Measurements from ENCODE around the gene GAB1. TPM values are rescaled to one million over a fixed set of nuclear protein-coding genes. Genes with fewer than 3 reads are reported as not detected.

GAB1 gene
- total and polyA plus RNA-seq, 4 donors, result 6.4 to 138 (median 22.6) TPM

DNA sequence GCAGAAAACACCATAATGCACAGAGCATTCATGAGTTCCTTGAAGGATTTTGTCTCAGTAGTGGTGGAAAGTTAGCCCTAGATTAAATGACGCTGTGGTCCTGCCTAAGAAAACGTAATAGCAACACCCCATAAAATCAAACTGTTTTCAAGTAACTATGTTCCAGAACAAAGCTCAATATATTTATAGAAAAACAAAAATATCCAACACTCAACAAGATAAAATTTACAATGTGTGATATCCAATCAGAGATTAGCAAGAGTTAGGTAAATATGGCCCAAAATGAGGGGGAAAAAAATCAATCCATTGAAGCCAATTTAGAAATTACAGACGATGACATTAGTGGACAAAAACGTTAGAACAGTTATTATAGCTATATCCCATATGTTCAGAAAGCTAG lies 9.9 kb upstream of the GAB1 start:
- Histone ChIP-seq H3K9me3 (ENCODE audit: control insufficient read depth in 4 of 4, insufficient read depth in 3 of 4, low read length in 3 of 4) (no peaks in the 10 kb centered on the region), H3K4me1 (ENCODE audit: control insufficient read depth in 5 of 5, insufficient read depth in 5 of 5, low read length in 5 of 5) (no peaks in the 10 kb centered on the region), H3K4me3 (no peak overlapping the region), H3K27me3 (ENCODE audit: control insufficient read depth in 3 of 3, insufficient read depth in 3 of 3, low read length in 2 of 3) (no peaks in the 10 kb centered on the region), H3K9ac (ENCODE audit: insufficient read depth in 1 of 2, low read length in 2 of 2) (no peak overlapping the region), H3K27ac (ENCODE audit: low read depth in 1 of 2, low read length in 1 of 2) (no peak overlapping the region), H3K36me3 (ENCODE audit: control insufficient read depth in 4 of 4, insufficient read depth in 4 of 4, low read length in 4 of 4) (no peaks in the 10 kb centered on the region)
- TF ChIP-seq, protein P1, sequence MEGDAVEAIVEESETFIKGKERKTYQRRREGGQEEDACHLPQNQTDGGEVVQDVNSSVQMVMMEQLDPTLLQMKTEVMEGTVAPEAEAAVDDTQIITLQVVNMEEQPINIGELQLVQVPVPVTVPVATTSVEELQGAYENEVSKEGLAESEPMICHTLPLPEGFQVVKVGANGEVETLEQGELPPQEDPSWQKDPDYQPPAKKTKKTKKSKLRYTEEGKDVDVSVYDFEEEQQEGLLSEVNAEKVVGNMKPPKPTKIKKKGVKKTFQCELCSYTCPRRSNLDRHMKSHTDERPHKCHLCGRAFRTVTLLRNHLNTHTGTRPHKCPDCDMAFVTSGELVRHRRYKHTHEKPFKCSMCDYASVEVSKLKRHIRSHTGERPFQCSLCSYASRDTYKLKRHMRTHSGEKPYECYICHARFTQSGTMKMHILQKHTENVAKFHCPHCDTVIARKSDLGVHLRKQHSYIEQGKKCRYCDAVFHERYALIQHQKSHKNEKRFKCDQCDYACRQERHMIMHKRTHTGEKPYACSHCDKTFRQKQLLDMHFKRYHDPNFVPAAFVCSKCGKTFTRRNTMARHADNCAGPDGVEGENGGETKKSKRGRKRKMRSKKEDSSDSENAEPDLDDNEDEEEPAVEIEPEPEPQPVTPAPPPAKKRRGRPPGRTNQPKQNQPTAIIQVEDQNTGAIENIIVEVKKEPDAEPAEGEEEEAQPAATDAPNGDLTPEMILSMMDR (IDR thresholded peaks at IDR 0.05; ENCODE audit: control extremely low read depth, extremely low read depth), result no peak
- ATAC-seq (ENCODE audit: insufficient read depth, low FRiP score) (no peak), DNase-seq (peak in 2 of 3 donors; percentile 60 to 62)
- 76 to 87% methylated on average over 4 of the region's 4 CpGs for WGBS, 2 donors

DNA sequence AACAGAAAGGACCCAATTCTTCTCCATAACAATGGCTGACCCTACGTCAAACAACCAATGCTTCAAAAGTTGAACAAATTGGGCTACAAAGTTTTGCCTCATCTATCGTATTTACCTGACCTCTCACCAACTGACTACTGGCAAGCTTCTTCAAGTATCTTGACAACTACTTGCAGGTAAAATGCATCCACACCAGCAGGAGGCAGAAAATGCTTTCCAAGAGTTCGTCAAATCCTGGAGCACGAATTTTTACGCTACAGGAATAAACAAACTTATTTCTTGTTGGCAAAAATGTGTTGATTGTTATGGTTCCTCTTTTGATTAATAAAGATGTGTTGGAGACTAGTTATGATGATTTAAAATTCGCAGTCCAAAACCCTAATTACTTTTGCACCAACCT lies 6.7 kb upstream of the GAB1 start:
- no peaks in the 10 kb centered on the region for H3K27me3 ChIP-seq (ENCODE audit: control insufficient read depth in 3 of 3, insufficient read depth in 3 of 3, low read length in 2 of 3)
- no peak overlapping the region for H3K9ac ChIP-seq (ENCODE audit: insufficient read depth in 1 of 2, low read length in 2 of 2)
- H3K4me1 ChIP-seq (ENCODE audit: control insufficient read depth in 5 of 5, insufficient read depth in 5 of 5, low read length in 5 of 5), result peaks cover 0 to 8% (median 0%) of the 10 kb centered on the region in 5 donors
- H3K27ac ChIP-seq (ENCODE audit: low read depth in 1 of 2, low read length in 1 of 2), result no peak overlapping the region
- TF ChIP-seq, protein P1 (IDR thresholded peaks at IDR 0.05; ENCODE audit: control extremely low read depth, extremely low read depth), result no peak
- H3K9me3 ChIP-seq (ENCODE audit: control insufficient read depth in 4 of 4, insufficient read depth in 3 of 4, low read length in 3 of 4), result no peaks in the 10 kb centered on the region
- 82 to 89% methylated on average over 6 of the region's 6 CpGs for WGBS, 2 donors
- ATAC-seq (ENCODE audit: insufficient read depth, low FRiP score) (no peak), DNase-seq (no peak)
- no peak overlapping the region for H3K4me3 ChIP-seq
- H3K36me3 ChIP-seq (ENCODE audit: control insufficient read depth in 4 of 4, insufficient read depth in 4 of 4, low read length in 4 of 4), result no peaks in the 10 kb centered on the region

GRCh38 chr4:143335979-143336780 lies 496 bp upstream of the GAB1 start:
- H3K4me3 ChIP-seq, result peak overlapping the region; percentile 99
- H3K27me3 ChIP-seq (ENCODE audit: control insufficient read depth in 3 of 3, insufficient read depth in 3 of 3, low read length in 2 of 3), result no peaks in the 10 kb centered on the region
- peak overlapping the region; percentile 56 to 62 for H3K9ac ChIP-seq (ENCODE audit: insufficient read depth in 1 of 2, low read length in 2 of 2)
- H3K27ac ChIP-seq (ENCODE audit: low read depth in 1 of 2, low read length in 1 of 2), result peak overlapping the region; percentile 93 to 95
- 0 to 1% methylated on average over 47 to 85 of the region's 85 CpGs for WGBS, 2 donors
- peak; percentile 84 for ATAC-seq (ENCODE audit: insufficient read depth, low FRiP score)
- no peaks in the 10 kb centered on the region for H3K9me3 ChIP-seq (ENCODE audit: control insufficient read depth in 4 of 4, insufficient read depth in 3 of 4, low read length in 3 of 4)
- peaks cover 0 to 35% (median 5%) of the 10 kb centered on the region in 5 donors for H3K4me1 ChIP-seq (ENCODE audit: control insufficient read depth in 5 of 5, insufficient read depth in 5 of 5, low read length in 5 of 5)
- DNase-seq, result peak; percentile 96 to 98 (median 98)
- TF ChIP-seq, protein P1 (IDR thresholded peaks at IDR 0.05; ENCODE audit: control extremely low read depth, extremely low read depth), result no peak
- H3K36me3 ChIP-seq (ENCODE audit: control insufficient read depth in 4 of 4, insufficient read depth in 4 of 4, low read length in 4 of 4), result peaks cover 0 to 3% (median 0%) of the 10 kb centered on the region in 4 donors

Measured in lung (tissue), 12 donors.